GM04503 (cell line): ENCODE results near the gene RREB1.

ENCODE experiments used
- DNase-seq: peaks from one replicate; pipeline ENCODE4 v3.0.0-alpha.2; 2012; ENCODE audit warnings: low read depth

Gene RREB1

GRCh38 chr6:7100072-7100752 is 7.5 kb upstream of the RREB1 start:
- no peak for DNase-seq

- DNase-seq = no peak
These were observed 7.0 kb upstream of the RREB1 start for GRCh38 chr6:7100753-7101081.

- DNase-seq = no peak
These were observed 6.5 kb upstream of the RREB1 start for GRCh38 chr6:7101290-7101689.

GRCh38 chr6:7104752-7105151 is 3.0 kb upstream of the RREB1 start:
- DNase-seq = no peak

- no peak for DNase-seq
These were observed 1.5 kb upstream of the RREB1 start for GRCh38 chr6:7106215-7106751.

GRCh38 chr6:7106752-7107577 is 796 bp upstream of the RREB1 start:
- DNase-seq = no peak

- DNase-seq = no peak
These were observed 619 bp downstream of the RREB1 start for GRCh38 chr6:7108196-7108963.

- DNase-seq = peak; percentile 49
These were observed 1.4 kb downstream of the RREB1 start for GRCh38 chr6:7108964-7109836.

GRCh38 chr6:7110092-7110792 is 2.5 kb downstream of the RREB1 start:
- no peak for DNase-seq

GRCh38 chr6:7111095-7111690 is 3.4 kb downstream of the RREB1 start:
- no peak for DNase-seq

- DNase-seq = no peak
These were observed 4.4 kb downstream of the RREB1 start for GRCh38 chr6:7112171-7112570.

GRCh38 chr6:7112741-7113313 is 5.1 kb downstream of the RREB1 start:
- no peak for DNase-seq

GRCh38 chr6:7114744-7115458 is 7.1 kb downstream of the RREB1 start:
- DNase-seq = no peak

- DNase-seq = no peak
These were observed 7.9 kb downstream of the RREB1 start for GRCh38 chr6:7115543-7116231.

- no peak for DNase-seq
These were observed 11.6 kb downstream of the RREB1 start for GRCh38 chr6:7119272-7119801.

GRCh38 chr6:7121700-7122241 is 14.0 kb downstream of the RREB1 start:
- no peak for DNase-seq

- DNase-seq = no peak
These were observed 14.9 kb downstream of the RREB1 start for GRCh38 chr6:7122684-7123083.

- no peak for DNase-seq
These were observed 16.4 kb downstream of the RREB1 start for GRCh38 chr6:7124114-7124513.
